Measurements from ENCODE around the gene OSTM1.

Gene OSTM1

GRCh38 chr6:108118810-108119768 lies 44.5 kb upstream of the OSTM1 start:
- DNase-seq (ENCODE audit: low read depth): no peak
- H3K4me3 ChIP-seq (ENCODE audit: low read length): peak overlapping the region; percentile 21
- TF ChIP-seq CTCF (IDR thresholded peaks at IDR 0.05; ENCODE audit: insufficient read depth, low read depth, low read length, missing control alignments): no peak

GRCh38 chr6:108118359-108118724 lies 43.8 kb upstream of the OSTM1 start:
- TF ChIP-seq CTCF (IDR thresholded peaks at IDR 0.05; ENCODE audit: insufficient read depth, low read depth, low read length, missing control alignments): no peak
- peak overlapping the region; percentile 21 for H3K4me3 ChIP-seq (ENCODE audit: low read length)
- DNase-seq (ENCODE audit: low read depth): no peak

GRCh38 chr6:108117427-108118358 lies 43.2 kb upstream of the OSTM1 start:
- peak overlapping the region; percentile 39 for H3K4me3 ChIP-seq (ENCODE audit: low read length)
- DNase-seq (ENCODE audit: low read depth): no peak
- TF ChIP-seq CTCF (IDR thresholded peaks at IDR 0.05; ENCODE audit: insufficient read depth, low read depth, low read length, missing control alignments): no peak

GRCh38 chr6:108116546-108117426 lies 42.2 kb upstream of the OSTM1 start:
- no peak for DNase-seq (ENCODE audit: low read depth)
- TF ChIP-seq CTCF (IDR thresholded peaks at IDR 0.05; ENCODE audit: insufficient read depth, low read depth, low read length, missing control alignments): no peak
- no peak overlapping the region for H3K4me3 ChIP-seq (ENCODE audit: low read length)

GRCh38 chr6:108115598-108116058 lies 41.1 kb upstream of the OSTM1 start:
- peak; percentile 47 for DNase-seq (ENCODE audit: low read depth)
- peak overlapping the region; percentile 2 for H3K4me3 ChIP-seq (ENCODE audit: low read length)
- TF ChIP-seq CTCF (IDR thresholded peaks at IDR 0.05; ENCODE audit: insufficient read depth, low read depth, low read length, missing control alignments): peak; percentile 38

Measured in epithelial cell of esophagus (primary cell).